ENCODE results near the gene DKKL1.

Gene DKKL1

GRCh38 chr19:49409441-49410029, 45.9 kb downstream of the DKKL1 start:
- peak overlapping the region; percentile 47 for H3K4me3 ChIP-seq (ENCODE audit: low read depth, low read length)
- peak; percentile 68 for DNase-seq (ENCODE audit: low read depth)
- TF ChIP-seq CTCF (IDR thresholded peaks at IDR 0.05; ENCODE audit: insufficient read depth, low read depth, low read length, missing control alignments) = no peak

GRCh38 chr19:49411681-49412326, 48.1 kb downstream of the DKKL1 start:
- no peak for DNase-seq (ENCODE audit: low read depth)
- H3K4me3 ChIP-seq (ENCODE audit: low read depth, low read length) = no peak overlapping the region
- TF ChIP-seq CTCF (IDR thresholded peaks at IDR 0.05; ENCODE audit: insufficient read depth, low read depth, low read length, missing control alignments) = no peak

GRCh38 chr19:49413348-49413747, 49.7 kb downstream of the DKKL1 start:
- no peak for DNase-seq (ENCODE audit: low read depth)
- no peak overlapping the region for H3K4me3 ChIP-seq (ENCODE audit: low read depth, low read length)
- no peak for TF ChIP-seq CTCF (IDR thresholded peaks at IDR 0.05; ENCODE audit: insufficient read depth, low read depth, low read length, missing control alignments)

- no peak overlapping the region for H3K4me3 ChIP-seq (ENCODE audit: low read depth, low read length)
- TF ChIP-seq CTCF (IDR thresholded peaks at IDR 0.05; ENCODE audit: insufficient read depth, low read depth, low read length, missing control alignments) = no peak
- no peak for DNase-seq (ENCODE audit: low read depth)
Measured at GRCh38 chr19:49414256-49414655, 50.6 kb downstream of the DKKL1 start.

GRCh38 chr19:49415102-49415809, 51.6 kb downstream of the DKKL1 start:
- TF ChIP-seq CTCF (IDR thresholded peaks at IDR 0.05; ENCODE audit: insufficient read depth, low read depth, low read length, missing control alignments) = no peak
- DNase-seq (ENCODE audit: low read depth) = peak; percentile 63
- no peak overlapping the region for H3K4me3 ChIP-seq (ENCODE audit: low read depth, low read length)

GRCh38 chr19:49415810-49416200, 52.1 kb downstream of the DKKL1 start:
- H3K4me3 ChIP-seq (ENCODE audit: low read depth, low read length) = no peak overlapping the region
- DNase-seq (ENCODE audit: low read depth) = no peak
- TF ChIP-seq CTCF (IDR thresholded peaks at IDR 0.05; ENCODE audit: insufficient read depth, low read depth, low read length, missing control alignments) = no peak

All from GM12865 (cell line).